Fibroblast of lung (primary cell): ENCODE results near the gene ERF. TPM values are rescaled to one million over a fixed set of nuclear protein-coding genes. Genes with fewer than 3 reads are reported as not detected.

ENCODE experiments used
- DNase-seq, 2 donors: peaks; one replicate each; pipeline versions ENCODE4 v3.0.0 to v3.0.0-alpha.2; 2010; ENCODE audit warnings: low read depth in 2 of 2
- H2AFZ ChIP-seq: 2 replicates; pipeline ENCODE4 v1.5.1; 2012; ENCODE audit warnings: low read length, control low read depth, inconsistent platforms
- H3K27ac ChIP-seq: 2 replicates; pipeline ENCODE4 v1.5.1; 2011; ENCODE audit warnings: low read length, control low read depth; ENCODE audit not compliant: insufficient read depth
- H3K27me3 ChIP-seq: 2 replicates; pipeline ENCODE4 v1.5.1; 2011; ENCODE audit warnings: mild to moderate bottlenecking, low read length; ENCODE audit not compliant: control insufficient read depth, insufficient read depth
- H3K36me3 ChIP-seq: 2 replicates; pipeline ENCODE4 v1.5.1; 2011; ENCODE audit warnings: low read length; ENCODE audit not compliant: control insufficient read depth, insufficient read depth
- H3K4me1 ChIP-seq: 2 replicates; pipeline ENCODE4 v1.5.1; 2011; ENCODE audit warnings: low read length; ENCODE audit not compliant: control insufficient read depth, insufficient read depth; ENCODE audit errors: extremely low read depth
- H3K4me2 ChIP-seq: 2 replicates; pipeline ENCODE4 v1.5.1; 2011; ENCODE audit warnings: low read length, control low read depth; ENCODE audit not compliant: insufficient read depth; ENCODE audit errors: extremely low read depth
- H3K4me3 ChIP-seq, 4 experiments: fragments of 200-600 bp in 1 of 4; sonication (generic) in 1 of 4; replicated peaks in 1 of 4; 2 replicates each; pipeline ENCODE4 v1.5.1; 2011 to 2016; ENCODE audit warnings: low read length in 4 of 4, low read depth in 3 of 4, mild to moderate bottlenecking in 3 of 4, control low read depth in 2 of 4, inconsistent platforms in 1 of 4, mixed read lengths in 1 of 4; ENCODE audit not compliant: insufficient read depth in 1 of 4; ENCODE audit errors: control extremely low read depth in 1 of 4
- H3K79me2 ChIP-seq: 2 replicates; pipeline ENCODE4 v1.5.1; 2012; ENCODE audit warnings: mild to moderate bottlenecking, low read length, inconsistent platforms; ENCODE audit not compliant: control insufficient read depth, insufficient read depth
- H3K9ac ChIP-seq: 2 replicates; pipeline ENCODE4 v1.5.1; 2011; ENCODE audit warnings: mild to moderate bottlenecking, low read length, control low read depth; ENCODE audit not compliant: insufficient read depth
- H3K9me3 ChIP-seq: 2 replicates; pipeline ENCODE4 v1.5.1; 2012; ENCODE audit warnings: low read depth, low read length; ENCODE audit not compliant: control insufficient read depth, insufficient read depth
- H4K20me1 ChIP-seq: 2 replicates; pipeline ENCODE4 v1.5.1; 2011; ENCODE audit warnings: low read length; ENCODE audit not compliant: control insufficient read depth, insufficient read depth; ENCODE audit errors: extremely low read depth
- EZH2 ChIP-seq: IDR thresholded peaks from 2 replicates; pipeline ENCODE4 v1.5.1; 2012; ENCODE audit warnings: low read length, control low read depth, mild to moderate bottlenecking; ENCODE audit errors: missing control alignments
- polyA plus RNA-seq, 2 donors: library from polyadenylated mRNA; depleted of rRNA in 1 of 2; stranded (reverse) in 1 of 2; unstranded in 1 of 2; fragments of >200 nt; gene quantifications; 2 replicates each; pipeline ENCODE4 v1.2.1, GENCODE V29; 2011 to 2012; ENCODE audit warnings: missing spikeins in 1 of 2
- total RNA-seq: library from RNA; depleted of rRNA; stranded (reverse); fragments of >200 nt; gene quantifications from 2 replicates; pipeline ENCODE4 v1.2.1, GENCODE V29; 2014
- TF ChIP-seq, protein P1 (sequence below), 2 donors: IDR thresholded peaks in 1 of 2; conservative IDR thresholded peaks in 1 of 2; 1 replicate in 1 of 2; 2 replicates in 1 of 2; pipeline ENCODE4 v1.5.1; 2011 to 2012; ENCODE audit warnings: low read length in 2 of 2, control low read depth in 1 of 2, inconsistent platforms in 1 of 2, low read depth in 1 of 2, mild to moderate bottlenecking in 1 of 2

ERF gene
- total and polyA plus RNA-seq, 2 donors (not counting 1 experiment from before 2014, with no cell fraction given) = 13.2 to 36.3 TPM

DNA sequence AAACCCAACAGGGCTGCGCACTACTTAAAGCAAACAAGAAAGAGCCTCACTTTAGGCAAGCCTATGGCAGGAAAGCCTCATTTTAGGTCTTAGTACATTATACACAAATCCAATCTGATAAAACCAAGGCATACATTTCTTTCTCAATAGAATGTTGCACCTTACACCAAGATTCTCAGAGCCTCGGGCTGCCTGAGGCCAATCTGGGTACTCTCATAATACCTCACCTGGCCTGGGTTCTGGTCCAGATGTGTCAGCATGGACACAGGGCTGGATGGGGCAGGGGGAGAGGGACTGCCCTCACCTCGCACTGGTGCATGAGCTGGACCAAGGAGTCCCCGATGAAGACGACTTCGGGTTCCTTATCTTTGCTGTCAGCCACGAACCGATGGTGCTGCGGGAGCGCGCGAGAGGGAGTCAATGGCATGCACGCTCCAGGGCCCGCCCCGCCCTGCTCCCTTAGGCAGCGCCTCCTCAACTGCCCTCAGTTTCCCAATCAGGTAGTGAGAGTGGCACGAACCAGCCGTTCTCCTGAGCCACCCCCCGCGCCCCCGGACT, 46.8 kb upstream of the ERF start, which contains the start of gene PRR19:
Gene PRR19 (plus strand): TSS at position 487 of the 558 bp plus-strand sequence. CDS start 7,453 bp downstream, outside the sequence.
- H3K27ac ChIP-seq = peak within 1 kb of the TSS; percentile 15
- no peak for DNase-seq

GRCh38 chr19:42297039-42297438, 42.1 kb upstream of the ERF start:
- Histone ChIP-seq H3K9ac (no peak overlapping the region), H3K27ac (no peak overlapping the region), H3K79me2 (no peaks in the 10 kb centered on the region), H4K20me1 (no peaks in the 10 kb centered on the region), H3K27me3 (no peaks in the 10 kb centered on the region), H3K36me3 (peaks cover 17% of the 10 kb centered on the region), H3K9me3 (no peaks in the 10 kb centered on the region), H2AFZ (no peak overlapping the region), H3K4me1 (no peaks in the 10 kb centered on the region), H3K4me3 (no peak overlapping the region), H3K4me2 (no peak overlapping the region)
- TF ChIP-seq EZH2 = no peak
- TF ChIP-seq, protein P1, sequence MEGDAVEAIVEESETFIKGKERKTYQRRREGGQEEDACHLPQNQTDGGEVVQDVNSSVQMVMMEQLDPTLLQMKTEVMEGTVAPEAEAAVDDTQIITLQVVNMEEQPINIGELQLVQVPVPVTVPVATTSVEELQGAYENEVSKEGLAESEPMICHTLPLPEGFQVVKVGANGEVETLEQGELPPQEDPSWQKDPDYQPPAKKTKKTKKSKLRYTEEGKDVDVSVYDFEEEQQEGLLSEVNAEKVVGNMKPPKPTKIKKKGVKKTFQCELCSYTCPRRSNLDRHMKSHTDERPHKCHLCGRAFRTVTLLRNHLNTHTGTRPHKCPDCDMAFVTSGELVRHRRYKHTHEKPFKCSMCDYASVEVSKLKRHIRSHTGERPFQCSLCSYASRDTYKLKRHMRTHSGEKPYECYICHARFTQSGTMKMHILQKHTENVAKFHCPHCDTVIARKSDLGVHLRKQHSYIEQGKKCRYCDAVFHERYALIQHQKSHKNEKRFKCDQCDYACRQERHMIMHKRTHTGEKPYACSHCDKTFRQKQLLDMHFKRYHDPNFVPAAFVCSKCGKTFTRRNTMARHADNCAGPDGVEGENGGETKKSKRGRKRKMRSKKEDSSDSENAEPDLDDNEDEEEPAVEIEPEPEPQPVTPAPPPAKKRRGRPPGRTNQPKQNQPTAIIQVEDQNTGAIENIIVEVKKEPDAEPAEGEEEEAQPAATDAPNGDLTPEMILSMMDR (conservative IDR thresholded peaks at IDR 0.05 in 1 of 2, IDR thresholded peaks at IDR 0.05 in 1 of 2; ENCODE audit: low read depth in 1 of 2, low read length in 2 of 2) = no peak
- DNase-seq = no peak

More for the DNA sequence above, 46.8 kb upstream of the ERF start, which contains the start of gene PRR19:
- Histone ChIP-seq H3K4me1 (no peaks in the 10 kb centered on the region), H3K4me3 (peak within 1 kb of the TSS; percentile 54 to 78 (median 62)), H3K79me2 (no peaks in the 10 kb centered on the region), H3K9me3 (no peaks in the 10 kb centered on the region), H3K4me2 (peak within 1 kb of the TSS; percentile 79), H3K27me3 (no peaks in the 10 kb centered on the region), H3K9ac (peak within 1 kb of the TSS; percentile 58), H2AFZ (peak within 1 kb of the TSS; percentile 63), H4K20me1 (no peaks in the 10 kb centered on the region), H3K36me3 (no peaks in the 10 kb centered on the region)
- TF ChIP-seq, protein P1 (conservative IDR thresholded peaks at IDR 0.05 in 1 of 2, IDR thresholded peaks at IDR 0.05 in 1 of 2; ENCODE audit: low read depth in 1 of 2, low read length in 2 of 2) = no peak
- TF ChIP-seq EZH2 = no peak

- H2AFZ ChIP-seq = no peak overlapping the region
Measured at GRCh38 chr19:42295831-42296525, 41.0 kb upstream of the ERF start.

More at GRCh38 chr19:42295831-42296525, 41.0 kb upstream of the ERF start:
- no peaks in the 10 kb centered on the region for H4K20me1 ChIP-seq
- H3K36me3 ChIP-seq = peaks cover 25% of the 10 kb centered on the region
- no peak overlapping the region for H3K9ac ChIP-seq
- H3K9me3 ChIP-seq = no peaks in the 10 kb centered on the region
- no peaks in the 10 kb centered on the region for H3K4me1 ChIP-seq
- H3K4me2 ChIP-seq = no peak overlapping the region
- TF ChIP-seq, protein P1 (conservative IDR thresholded peaks at IDR 0.05 in 1 of 2, IDR thresholded peaks at IDR 0.05 in 1 of 2; ENCODE audit: low read depth in 1 of 2, low read length in 2 of 2) = peak; percentile 90 to 98
- no peak for TF ChIP-seq EZH2
- H3K27ac ChIP-seq = no peak overlapping the region
- H3K27me3 ChIP-seq = no peaks in the 10 kb centered on the region
- H3K4me3 ChIP-seq = no peak overlapping the region
- no peaks in the 10 kb centered on the region for H3K79me2 ChIP-seq
- DNase-seq = peak; percentile 31 to 53
